ENCODE data around the gene MVD. TPM values are rescaled to one million over a fixed set of nuclear protein-coding genes. Genes with fewer than 3 reads are reported as not detected.

Gene MVD
- total and polyA plus RNA-seq, 10 of the 15 experiments (the other 5 are each of a cell fraction or from before 2014, with no cell fraction given) = 5.0 to 147 (median 65.0) TPM

DNA sequence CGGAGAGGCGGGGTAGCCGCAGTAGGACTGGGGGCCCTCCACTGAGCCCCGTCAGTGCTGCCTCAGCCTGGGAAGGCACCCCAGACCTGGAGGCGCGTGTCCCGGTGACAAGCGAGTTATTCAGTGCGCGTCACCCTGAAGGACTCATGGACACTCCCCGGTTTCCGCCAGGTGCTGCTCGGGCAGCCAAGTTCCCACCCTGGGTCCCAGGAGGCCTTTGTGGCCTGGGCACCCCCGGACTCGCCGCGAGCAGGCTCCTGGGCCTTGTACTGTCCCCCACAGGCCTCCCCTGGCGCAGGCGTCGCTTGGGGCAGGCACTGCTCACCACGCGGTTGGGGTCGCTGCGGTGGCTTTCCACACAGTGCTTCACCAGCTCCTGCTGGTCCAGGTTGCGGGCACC, 35.8 kb upstream of the MVD start (continued):
- TF ChIP-seq IRF3 (IDR thresholded peaks at IDR 0.05) (no peak), TARDBP (IDR thresholded peaks at IDR 0.05; ENCODE audit: borderline replicate concordance) (no peak)

GRCh38 chr16:88697831-88698615, 35.1 kb upstream of the MVD start:
- H4K20me1 ChIP-seq (ENCODE audit: control insufficient read depth, insufficient read depth) = no peaks in the 10 kb centered on the region
- BruUV-seq (replicated peaks) = no TSS peak
- DNase-seq (ENCODE audit: low read depth, low spot score) (no peak), FAIRE-seq (no peak), ATAC-seq (no peak)
- no peak for TF ChIP-seq SRF (IDR thresholded peaks at IDR 0.05; ENCODE audit: low read depth in 2 of 2, low read length in 2 of 2)
- TF ChIP-seq, protein P1, sequence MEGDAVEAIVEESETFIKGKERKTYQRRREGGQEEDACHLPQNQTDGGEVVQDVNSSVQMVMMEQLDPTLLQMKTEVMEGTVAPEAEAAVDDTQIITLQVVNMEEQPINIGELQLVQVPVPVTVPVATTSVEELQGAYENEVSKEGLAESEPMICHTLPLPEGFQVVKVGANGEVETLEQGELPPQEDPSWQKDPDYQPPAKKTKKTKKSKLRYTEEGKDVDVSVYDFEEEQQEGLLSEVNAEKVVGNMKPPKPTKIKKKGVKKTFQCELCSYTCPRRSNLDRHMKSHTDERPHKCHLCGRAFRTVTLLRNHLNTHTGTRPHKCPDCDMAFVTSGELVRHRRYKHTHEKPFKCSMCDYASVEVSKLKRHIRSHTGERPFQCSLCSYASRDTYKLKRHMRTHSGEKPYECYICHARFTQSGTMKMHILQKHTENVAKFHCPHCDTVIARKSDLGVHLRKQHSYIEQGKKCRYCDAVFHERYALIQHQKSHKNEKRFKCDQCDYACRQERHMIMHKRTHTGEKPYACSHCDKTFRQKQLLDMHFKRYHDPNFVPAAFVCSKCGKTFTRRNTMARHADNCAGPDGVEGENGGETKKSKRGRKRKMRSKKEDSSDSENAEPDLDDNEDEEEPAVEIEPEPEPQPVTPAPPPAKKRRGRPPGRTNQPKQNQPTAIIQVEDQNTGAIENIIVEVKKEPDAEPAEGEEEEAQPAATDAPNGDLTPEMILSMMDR (IDR thresholded peaks at IDR 0.05 in 2 of 3, conservative IDR thresholded peaks at IDR 0.05 in 1 of 3; ENCODE audit: control insufficient read depth in 2 of 3, extremely low read depth in 1 of 3, insufficient read depth in 1 of 3, low read depth in 3 of 3, low read length in 3 of 3) = peak in 2 of 3 experiments; percentile 20 to 36; a peak in 4 of 6 replicates
- in situ Hi-C loops (cut with MboI) = no loop called here
- no peak overlapping the region for H3K4me2 ChIP-seq (ENCODE audit: control insufficient read depth, insufficient read depth)
- no peak overlapping the region for H3K9ac ChIP-seq (ENCODE audit: control insufficient read depth, insufficient read depth, low read length)
- ChIA-PET POLR2A (interaction anchor here (0.6 kb wide), 1 partner anchor 11 kb away, joined by 4 read pairs; no protein-coding TSS in a partner anchor), CTCF (interaction anchor here (1.3 kb wide), 1 partner anchor 16 kb away, joined by 3 read pairs; no protein-coding TSS in a partner anchor), RAD21 (ENCODE audit: unreplicated experiment) (no interaction called here), SMC1A (ENCODE audit: uncharacterized antibody, unreplicated experiment) (no interaction called here)
- no peak overlapping the region for H2AFZ ChIP-seq (ENCODE audit: control insufficient read depth, low read depth, low read length)
- WGBS (ENCODE audit: insufficient coverage, insufficient replicate concordance, low lambda C conversion rate, missing lambda C conversion rate) = 83% methylated on average over 35 of the region's 37 CpGs
- H3K9me3 ChIP-seq (replicated peaks; ENCODE audit: control insufficient read depth, insufficient read depth, low read length) = no peaks in the 10 kb centered on the region
- H3K4me1 ChIP-seq (ENCODE audit: control insufficient read depth, insufficient read depth, low read length) = peaks cover 33% of the 10 kb centered on the region
- H3K27ac ChIP-seq (ENCODE audit: control insufficient read depth, insufficient read depth) = no peak overlapping the region
- H3K79me2 ChIP-seq (ENCODE audit: control insufficient read depth, insufficient read depth, low read length) = peaks cover 17% of the 10 kb centered on the region
- H3K27me3 ChIP-seq (replicated peaks in 1 of 2; ENCODE audit: control insufficient read depth in 2 of 2, insufficient read depth in 2 of 2, low read length in 1 of 2) = no peaks in the 10 kb centered on the region
- no peak overlapping the region for H3K4me3 ChIP-seq
- H3K36me3 ChIP-seq (ENCODE audit: control insufficient read depth in 2 of 2, insufficient read depth in 2 of 2, low read length in 1 of 2) = peaks cover 0 to 7% of the 10 kb centered on the region in 2 experiments; a peak in 2 of 4 replicates
- intact Hi-C loops (cut with micrococcal nuclease; ENCODE audit: unreplicated experiment) = no loop called here

Data from GM12878 (cell line).